ENCODE measurements around the gene PCDH9. TPM values are rescaled to one million over a fixed set of nuclear protein-coding genes. Genes with fewer than 3 reads are reported as not detected.

The PCDH9 gene
- total RNA-seq, 1 donor from 2014 or later, result 33.8 TPM

DNA sequence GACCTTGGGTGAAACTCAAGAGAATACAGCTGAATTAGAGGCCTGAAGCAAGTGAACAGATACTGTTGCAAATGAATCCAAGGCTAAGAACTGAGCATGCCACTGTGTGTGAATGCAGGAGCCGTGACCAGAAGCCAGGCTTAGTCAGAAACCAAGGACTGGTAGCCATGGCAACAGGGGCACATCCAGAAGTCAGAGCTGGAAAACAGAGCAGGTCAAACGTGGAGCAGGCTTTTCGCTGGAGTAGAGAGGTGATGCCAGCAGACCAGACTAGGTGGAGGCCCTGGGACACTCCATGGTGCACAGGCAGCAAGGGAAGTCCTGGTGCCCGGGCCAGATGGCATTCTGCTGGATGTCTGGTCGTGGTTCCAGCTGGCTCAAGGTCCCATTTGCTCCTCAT is 564.1 kb downstream of the PCDH9 start:
- Mint-ChIP-seq H3K27ac (ENCODE audit: unreplicated experiment) (no peak overlapping the region), H3K4me1 (ENCODE audit: unreplicated experiment) (peaks cover 3% of the 10 kb centered on the region), H3K36me3 (ENCODE audit: unreplicated experiment) (no peaks in the 10 kb centered on the region), H3K9me3 (ENCODE audit: unreplicated experiment) (no peaks in the 10 kb centered on the region), H3K4me3 (ENCODE audit: unreplicated experiment) (no peak overlapping the region), H3K27me3 (ENCODE audit: unreplicated experiment) (no peaks in the 10 kb centered on the region)
- no peak for DNase-seq (ENCODE audit: extremely low spot score, unreplicated experiment)
- TF ChIP-seq, protein P1, sequence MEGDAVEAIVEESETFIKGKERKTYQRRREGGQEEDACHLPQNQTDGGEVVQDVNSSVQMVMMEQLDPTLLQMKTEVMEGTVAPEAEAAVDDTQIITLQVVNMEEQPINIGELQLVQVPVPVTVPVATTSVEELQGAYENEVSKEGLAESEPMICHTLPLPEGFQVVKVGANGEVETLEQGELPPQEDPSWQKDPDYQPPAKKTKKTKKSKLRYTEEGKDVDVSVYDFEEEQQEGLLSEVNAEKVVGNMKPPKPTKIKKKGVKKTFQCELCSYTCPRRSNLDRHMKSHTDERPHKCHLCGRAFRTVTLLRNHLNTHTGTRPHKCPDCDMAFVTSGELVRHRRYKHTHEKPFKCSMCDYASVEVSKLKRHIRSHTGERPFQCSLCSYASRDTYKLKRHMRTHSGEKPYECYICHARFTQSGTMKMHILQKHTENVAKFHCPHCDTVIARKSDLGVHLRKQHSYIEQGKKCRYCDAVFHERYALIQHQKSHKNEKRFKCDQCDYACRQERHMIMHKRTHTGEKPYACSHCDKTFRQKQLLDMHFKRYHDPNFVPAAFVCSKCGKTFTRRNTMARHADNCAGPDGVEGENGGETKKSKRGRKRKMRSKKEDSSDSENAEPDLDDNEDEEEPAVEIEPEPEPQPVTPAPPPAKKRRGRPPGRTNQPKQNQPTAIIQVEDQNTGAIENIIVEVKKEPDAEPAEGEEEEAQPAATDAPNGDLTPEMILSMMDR (IDR thresholded peaks at IDR 0.05), result no peak

DNA sequence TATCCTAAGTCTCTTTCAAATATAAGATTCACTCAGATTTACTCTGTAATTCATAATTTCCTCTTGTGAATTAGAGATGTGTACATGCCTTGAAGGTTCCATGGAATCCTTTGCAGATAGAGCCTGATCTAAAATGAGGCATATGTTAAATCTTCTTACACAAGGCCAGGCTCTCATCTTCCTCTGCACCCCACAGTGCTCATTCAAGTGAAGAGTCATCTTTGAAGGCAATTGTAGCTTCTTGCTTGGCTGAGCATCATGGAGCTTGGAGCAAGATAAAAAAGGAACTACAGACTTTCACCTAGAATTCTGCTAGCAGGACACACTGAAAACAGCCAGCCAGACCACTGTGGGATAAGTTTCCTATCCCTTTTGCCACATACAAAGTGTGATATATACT is 566.4 kb downstream of the PCDH9 start:
- TF ChIP-seq, protein P1 (IDR thresholded peaks at IDR 0.05), result no peak
- H3K27ac Mint-ChIP-seq (ENCODE audit: unreplicated experiment), result no peak overlapping the region
- H3K36me3 Mint-ChIP-seq (ENCODE audit: unreplicated experiment), result no peaks in the 10 kb centered on the region
- H3K4me3 Mint-ChIP-seq (ENCODE audit: unreplicated experiment), result no peak overlapping the region
- H3K4me1 Mint-ChIP-seq (ENCODE audit: unreplicated experiment), result peaks cover 18% of the 10 kb centered on the region
- no peak for DNase-seq (ENCODE audit: extremely low spot score, unreplicated experiment)
- H3K9me3 Mint-ChIP-seq (ENCODE audit: unreplicated experiment), result no peaks in the 10 kb centered on the region
- no peaks in the 10 kb centered on the region for H3K27me3 Mint-ChIP-seq (ENCODE audit: unreplicated experiment)

GRCh38 chr13:66663206-66663605 is 566.9 kb downstream of the PCDH9 start:
- Mint-ChIP-seq H3K9me3 (ENCODE audit: unreplicated experiment) (no peaks in the 10 kb centered on the region), H3K4me3 (ENCODE audit: unreplicated experiment) (no peak overlapping the region), H3K4me1 (ENCODE audit: unreplicated experiment) (peaks cover 18% of the 10 kb centered on the region), H3K27me3 (ENCODE audit: unreplicated experiment) (no peaks in the 10 kb centered on the region), H3K36me3 (ENCODE audit: unreplicated experiment) (no peaks in the 10 kb centered on the region), H3K27ac (ENCODE audit: unreplicated experiment) (no peak overlapping the region)
- no peak for DNase-seq (ENCODE audit: extremely low spot score, unreplicated experiment)
- TF ChIP-seq, protein P1 (IDR thresholded peaks at IDR 0.05), result no peak

DNA sequence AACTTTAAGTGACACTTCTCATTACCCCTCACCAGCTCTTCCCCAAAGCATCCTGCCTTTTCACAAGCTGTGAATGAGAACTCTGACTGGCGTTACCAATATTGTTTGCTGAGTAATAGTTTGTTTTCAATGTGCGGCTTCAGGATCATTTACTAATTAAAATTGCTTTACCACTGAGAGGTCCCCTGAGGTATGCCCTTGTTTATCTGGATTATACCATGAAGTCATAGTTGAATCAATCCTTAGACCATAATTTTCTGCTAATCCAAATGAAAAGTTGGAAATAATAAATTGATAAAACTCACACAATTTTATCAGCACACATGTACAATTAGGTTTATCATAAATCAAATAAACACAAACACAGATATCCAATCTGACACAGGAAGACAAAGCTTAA is 568.8 kb downstream of the PCDH9 start:
- DNase-seq (ENCODE audit: extremely low spot score, unreplicated experiment), result no peak
- Mint-ChIP-seq H3K9me3 (ENCODE audit: unreplicated experiment) (no peaks in the 10 kb centered on the region), H3K27me3 (ENCODE audit: unreplicated experiment) (no peaks in the 10 kb centered on the region), H3K4me1 (ENCODE audit: unreplicated experiment) (peaks cover 30% of the 10 kb centered on the region), H3K4me3 (ENCODE audit: unreplicated experiment) (no peak overlapping the region), H3K36me3 (ENCODE audit: unreplicated experiment) (no peaks in the 10 kb centered on the region), H3K27ac (ENCODE audit: unreplicated experiment) (no peak overlapping the region)
- TF ChIP-seq, protein P1 (IDR thresholded peaks at IDR 0.05), result no peak

DNA sequence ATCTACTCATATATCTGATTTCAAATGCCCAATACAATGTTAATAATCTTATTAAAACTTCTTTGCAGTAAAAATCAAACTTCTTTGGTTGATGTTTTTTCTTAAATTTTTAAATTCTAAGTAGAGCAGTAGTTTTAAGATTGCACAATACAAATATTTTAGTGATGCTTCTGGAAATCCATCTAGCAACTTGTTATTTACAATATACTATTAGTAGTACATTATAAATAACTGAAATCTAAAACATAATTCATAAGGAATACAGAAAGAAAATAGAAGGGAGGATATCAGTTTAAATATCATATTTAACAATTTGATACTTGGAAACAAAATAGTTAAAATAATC is 569.7 kb downstream of the PCDH9 start:
- no peak overlapping the region for H3K4me3 Mint-ChIP-seq (ENCODE audit: unreplicated experiment)
- H3K9me3 Mint-ChIP-seq (ENCODE audit: unreplicated experiment), result no peaks in the 10 kb centered on the region
- no peaks in the 10 kb centered on the region for H3K27me3 Mint-ChIP-seq (ENCODE audit: unreplicated experiment)
- TF ChIP-seq, protein P1 (IDR thresholded peaks at IDR 0.05), result no peak
- H3K27ac Mint-ChIP-seq (ENCODE audit: unreplicated experiment), result no peak overlapping the region
- H3K36me3 Mint-ChIP-seq (ENCODE audit: unreplicated experiment), result no peaks in the 10 kb centered on the region
- peaks cover 33% of the 10 kb centered on the region for H3K4me1 Mint-ChIP-seq (ENCODE audit: unreplicated experiment)
- DNase-seq (ENCODE audit: extremely low spot score, unreplicated experiment), result no peak
